Measurements from ENCODE around the gene FGF10. TPM values are rescaled to one million over a fixed set of nuclear protein-coding genes. Genes with fewer than 3 reads are reported as not detected.

Gene FGF10
- total RNA-seq, 1 experiment from 2014 or later = not detected

- Histone ChIP-seq H3K36me3 (ENCODE audit: insufficient read depth, low read length) (no peaks in the 10 kb centered on the region), H3K4me3 (ENCODE audit: low read length) (no peak overlapping the region), H3K79me2 (ENCODE audit: low read length) (no peaks in the 10 kb centered on the region), H2AFZ (ENCODE audit: low read length) (no peak overlapping the region), H3K4me2 (ENCODE audit: low read depth, low read length, poor library complexity, severe bottlenecking) (no peak overlapping the region), H4K20me1 (ENCODE audit: insufficient read depth, low read depth, low read length) (no peaks in the 10 kb centered on the region), H3K27me3 (ENCODE audit: low read length) (no peaks in the 10 kb centered on the region), H3K9me2 (replicated peaks; ENCODE audit: insufficient read depth, low read length) (no peaks in the 10 kb centered on the region), H3K9me3 (ENCODE audit: low read length) (no peaks in the 10 kb centered on the region), H3K27ac (ENCODE audit: low read length) (no peak overlapping the region), H3K9ac (ENCODE audit: low read length) (no peak overlapping the region), H3K4me1 (ENCODE audit: low read length) (no peaks in the 10 kb centered on the region)
- DNase-seq = no peak
Measured at GRCh38 chr5:44318883-44319282, 70.3 kb downstream of the FGF10 start.

GRCh38 chr5:44312374-44312773 is 76.8 kb downstream of the FGF10 start:
- Histone ChIP-seq H3K9me3 (ENCODE audit: low read length) (no peaks in the 10 kb centered on the region), H3K27ac (ENCODE audit: low read length) (no peak overlapping the region), H3K79me2 (ENCODE audit: low read length) (no peaks in the 10 kb centered on the region), H3K9me2 (replicated peaks; ENCODE audit: insufficient read depth, low read length) (no peaks in the 10 kb centered on the region), H3K36me3 (ENCODE audit: insufficient read depth, low read length) (no peaks in the 10 kb centered on the region), H3K4me1 (ENCODE audit: low read length) (no peaks in the 10 kb centered on the region), H3K4me3 (ENCODE audit: low read length) (no peak overlapping the region), H3K27me3 (ENCODE audit: low read length) (no peaks in the 10 kb centered on the region), H3K9ac (ENCODE audit: low read length) (no peak overlapping the region), H2AFZ (ENCODE audit: low read length) (no peak overlapping the region), H3K4me2 (ENCODE audit: low read depth, low read length, poor library complexity, severe bottlenecking) (no peak overlapping the region), H4K20me1 (ENCODE audit: insufficient read depth, low read depth, low read length) (no peaks in the 10 kb centered on the region)
- DNase-seq = no peak

- no peak overlapping the region for H3K9ac ChIP-seq (ENCODE audit: low read length)
- no peak overlapping the region for H3K27ac ChIP-seq (ENCODE audit: low read length)
- no peak overlapping the region for H3K4me3 ChIP-seq (ENCODE audit: low read length)
- no peaks in the 10 kb centered on the region for H3K27me3 ChIP-seq (ENCODE audit: low read length)
- no peaks in the 10 kb centered on the region for H3K9me2 ChIP-seq (replicated peaks; ENCODE audit: insufficient read depth, low read length)
- no peaks in the 10 kb centered on the region for H3K36me3 ChIP-seq (ENCODE audit: insufficient read depth, low read length)
- H2AFZ ChIP-seq (ENCODE audit: low read length) = no peak overlapping the region
- H3K79me2 ChIP-seq (ENCODE audit: low read length) = no peaks in the 10 kb centered on the region
- H3K4me2 ChIP-seq (ENCODE audit: low read depth, low read length, poor library complexity, severe bottlenecking) = no peak overlapping the region
- H3K4me1 ChIP-seq (ENCODE audit: low read length) = no peaks in the 10 kb centered on the region
- no peak for DNase-seq
- H4K20me1 ChIP-seq (ENCODE audit: insufficient read depth, low read depth, low read length) = no peaks in the 10 kb centered on the region
- H3K9me3 ChIP-seq (ENCODE audit: low read length) = no peaks in the 10 kb centered on the region
Measured at GRCh38 chr5:44300551-44300950, 88.7 kb downstream of the FGF10 start.

GRCh38 chr5:44299394-44299793 is 89.8 kb downstream of the FGF10 start:
- Histone ChIP-seq H3K9me3 (ENCODE audit: low read length) (no peaks in the 10 kb centered on the region), H3K79me2 (ENCODE audit: low read length) (no peaks in the 10 kb centered on the region), H3K9me2 (replicated peaks; ENCODE audit: insufficient read depth, low read length) (no peaks in the 10 kb centered on the region), H3K9ac (ENCODE audit: low read length) (no peak overlapping the region), H3K4me1 (ENCODE audit: low read length) (no peaks in the 10 kb centered on the region), H2AFZ (ENCODE audit: low read length) (no peak overlapping the region), H3K27me3 (ENCODE audit: low read length) (no peaks in the 10 kb centered on the region), H4K20me1 (ENCODE audit: insufficient read depth, low read depth, low read length) (no peaks in the 10 kb centered on the region), H3K4me3 (ENCODE audit: low read length) (no peak overlapping the region), H3K27ac (ENCODE audit: low read length) (no peak overlapping the region), H3K4me2 (ENCODE audit: low read depth, low read length, poor library complexity, severe bottlenecking) (no peak overlapping the region), H3K36me3 (ENCODE audit: insufficient read depth, low read length) (no peaks in the 10 kb centered on the region)
- no peak for DNase-seq

GRCh38 chr5:44294516-44294915 is 94.7 kb downstream of the FGF10 start:
- no peaks in the 10 kb centered on the region for H4K20me1 ChIP-seq (ENCODE audit: insufficient read depth, low read depth, low read length)
- H3K36me3 ChIP-seq (ENCODE audit: insufficient read depth, low read length) = no peaks in the 10 kb centered on the region

GRCh38 chr5:44292736-44293135 is 96.5 kb downstream of the FGF10 start:
- no peaks in the 10 kb centered on the region for H3K36me3 ChIP-seq (ENCODE audit: insufficient read depth, low read length)
- no peak for DNase-seq
- H3K27ac ChIP-seq (ENCODE audit: low read length) = no peak overlapping the region
- no peak overlapping the region for H2AFZ ChIP-seq (ENCODE audit: low read length)
- no peaks in the 10 kb centered on the region for H3K4me1 ChIP-seq (ENCODE audit: low read length)
- H3K79me2 ChIP-seq (ENCODE audit: low read length) = no peaks in the 10 kb centered on the region
- no peak overlapping the region for H3K4me2 ChIP-seq (ENCODE audit: low read depth, low read length, poor library complexity, severe bottlenecking)
- no peaks in the 10 kb centered on the region for H3K9me2 ChIP-seq (replicated peaks; ENCODE audit: insufficient read depth, low read length)
- no peak overlapping the region for H3K4me3 ChIP-seq (ENCODE audit: low read length)
- H4K20me1 ChIP-seq (ENCODE audit: insufficient read depth, low read depth, low read length) = no peaks in the 10 kb centered on the region
- H3K27me3 ChIP-seq (ENCODE audit: low read length) = no peaks in the 10 kb centered on the region
- H3K9ac ChIP-seq (ENCODE audit: low read length) = no peak overlapping the region
- no peaks in the 10 kb centered on the region for H3K9me3 ChIP-seq (ENCODE audit: low read length)

More at GRCh38 chr5:44294516-44294915, 94.7 kb downstream of the FGF10 start:
- no peaks in the 10 kb centered on the region for H3K9me3 ChIP-seq (ENCODE audit: low read length)
- H3K27ac ChIP-seq (ENCODE audit: low read length) = no peak overlapping the region
- no peak overlapping the region for H2AFZ ChIP-seq (ENCODE audit: low read length)
- no peak overlapping the region for H3K4me3 ChIP-seq (ENCODE audit: low read length)
- no peaks in the 10 kb centered on the region for H3K4me1 ChIP-seq (ENCODE audit: low read length)
- H3K79me2 ChIP-seq (ENCODE audit: low read length) = no peaks in the 10 kb centered on the region
- no peaks in the 10 kb centered on the region for H3K27me3 ChIP-seq (ENCODE audit: low read length)
- no peaks in the 10 kb centered on the region for H3K9me2 ChIP-seq (replicated peaks; ENCODE audit: insufficient read depth, low read length)
- no peak for DNase-seq
- H3K4me2 ChIP-seq (ENCODE audit: low read depth, low read length, poor library complexity, severe bottlenecking) = no peak overlapping the region
- no peak overlapping the region for H3K9ac ChIP-seq (ENCODE audit: low read length)

GRCh38 chr5:44278469-44278868 is 110.8 kb downstream of the FGF10 start:
- Histone ChIP-seq H3K36me3 (ENCODE audit: insufficient read depth, low read length) (no peaks in the 10 kb centered on the region), H3K4me3 (ENCODE audit: low read length) (no peak overlapping the region), H3K27me3 (ENCODE audit: low read length) (no peaks in the 10 kb centered on the region), H3K9me3 (ENCODE audit: low read length) (no peaks in the 10 kb centered on the region), H3K4me1 (ENCODE audit: low read length) (no peaks in the 10 kb centered on the region), H2AFZ (ENCODE audit: low read length) (no peak overlapping the region), H3K9ac (ENCODE audit: low read length) (no peak overlapping the region), H3K9me2 (replicated peaks; ENCODE audit: insufficient read depth, low read length) (no peaks in the 10 kb centered on the region; the same call in 1 of the 2 replicates), H4K20me1 (ENCODE audit: insufficient read depth, low read depth, low read length) (no peaks in the 10 kb centered on the region), H3K27ac (ENCODE audit: low read length) (no peak overlapping the region), H3K79me2 (ENCODE audit: low read length) (no peaks in the 10 kb centered on the region), H3K4me2 (ENCODE audit: low read depth, low read length, poor library complexity, severe bottlenecking) (no peak overlapping the region)
- no peak for DNase-seq

GRCh38 chr5:44275908-44276307 is 113.3 kb downstream of the FGF10 start:
- no peak for DNase-seq
- Histone ChIP-seq H3K4me2 (ENCODE audit: low read depth, low read length, poor library complexity, severe bottlenecking) (no peak overlapping the region), H3K27ac (ENCODE audit: low read length) (no peak overlapping the region), H3K9ac (ENCODE audit: low read length) (no peak overlapping the region), H3K27me3 (ENCODE audit: low read length) (no peaks in the 10 kb centered on the region), H3K9me3 (ENCODE audit: low read length) (no peaks in the 10 kb centered on the region), H3K79me2 (ENCODE audit: low read length) (no peaks in the 10 kb centered on the region), H2AFZ (ENCODE audit: low read length) (no peak overlapping the region), H4K20me1 (ENCODE audit: insufficient read depth, low read depth, low read length) (no peaks in the 10 kb centered on the region), H3K4me3 (ENCODE audit: low read length) (no peak overlapping the region), H3K4me1 (ENCODE audit: low read length) (no peaks in the 10 kb centered on the region), H3K36me3 (ENCODE audit: insufficient read depth, low read length) (no peaks in the 10 kb centered on the region), H3K9me2 (replicated peaks; ENCODE audit: insufficient read depth, low read length) (no peaks in the 10 kb centered on the region; the same call in 1 of the 2 replicates)

- Histone ChIP-seq H3K4me1 (ENCODE audit: low read length) (no peaks in the 10 kb centered on the region), H3K4me3 (ENCODE audit: low read length) (no peak overlapping the region), H2AFZ (ENCODE audit: low read length) (no peak overlapping the region), H3K9me2 (replicated peaks; ENCODE audit: insufficient read depth, low read length) (no peaks in the 10 kb centered on the region; the same call in 1 of the 2 replicates), H3K9me3 (ENCODE audit: low read length) (no peaks in the 10 kb centered on the region), H3K79me2 (ENCODE audit: low read length) (no peaks in the 10 kb centered on the region), H3K9ac (ENCODE audit: low read length) (no peak overlapping the region), H3K27ac (ENCODE audit: low read length) (no peak overlapping the region), H3K4me2 (ENCODE audit: low read depth, low read length, poor library complexity, severe bottlenecking) (no peak overlapping the region), H4K20me1 (ENCODE audit: insufficient read depth, low read depth, low read length) (no peaks in the 10 kb centered on the region), H3K27me3 (ENCODE audit: low read length) (no peaks in the 10 kb centered on the region), H3K36me3 (ENCODE audit: insufficient read depth, low read length) (no peaks in the 10 kb centered on the region)
- DNase-seq = no peak
Measured at GRCh38 chr5:44275329-44275728, 113.9 kb downstream of the FGF10 start.

All from Karpas-422 (cell line).